ENCODE measurements around the gene DSG3. TPM values are rescaled to one million over a fixed set of nuclear protein-coding genes. Genes with fewer than 3 reads are reported as not detected.

DSG3 gene
- total and polyA plus RNA-seq, 10 of the 15 experiments (the other 5 are each of a cell fraction or from before 2014, with no cell fraction given) = 0.01 to 0.36 (median 0.30) TPM

GRCh38 chr18:31500051-31500688 lies 52.6 kb downstream of the DSG3 start (continued):
- TF ChIP-seq MLLT1 (IDR thresholded peaks at IDR 0.05) (peak; percentile 63; the same call in 1 of the 2 replicates), E4F1 (IDR thresholded peaks at IDR 0.05; ENCODE audit: borderline replicate concordance, partially characterized antibody) (no peak), TCF3 (IDR thresholded peaks at IDR 0.05; ENCODE audit: borderline replicate concordance, insufficient read depth, low read depth, low read length) (0 out of 2 replicates have a peak, but pooled peaks have one; percentile 13), E2F8 (IDR thresholded peaks at IDR 0.05; ENCODE audit: low read depth, partially characterized antibody) (no peak), PAX8 (IDR thresholded peaks at IDR 0.05) (no peak), ZBTB4 (CRISPR knock-in tag; IDR thresholded peaks at IDR 0.05) (no peak), NR2C2 (IDR thresholded peaks at IDR 0.05; ENCODE audit: borderline replicate concordance, control insufficient read depth, insufficient read length, low read depth) (no peak), SPI1 (IDR thresholded peaks at IDR 0.05; ENCODE audit: borderline replicate concordance, insufficient read depth, low read depth, low read length) (peak; percentile 98), ZNF274 (IDR thresholded peaks at IDR 0.05; ENCODE audit: insufficient read depth, insufficient read length) (no peak), NR2F1 (conservative IDR thresholded peaks at IDR 0.05) (peak; percentile 28; the same call in 1 of the 2 replicates), SMARCA5 (IDR thresholded peaks at IDR 0.05) (no peak; the same call in 1 of the 2 replicates), TAF1 (IDR thresholded peaks at IDR 0.05; ENCODE audit: borderline replicate concordance, low read depth, low read length) (no peak), TCF7 (IDR thresholded peaks at IDR 0.05; ENCODE audit: borderline replicate concordance) (no peak), USF2 (IDR thresholded peaks at IDR 0.05; ENCODE audit: borderline replicate concordance, low read depth, low read length) (no peak), SREBF2 (IDR thresholded peaks at IDR 0.05; ENCODE audit: low read length) (no peak), CEBPB (IDR thresholded peaks at IDR 0.05; ENCODE audit: borderline replicate concordance in 1 of 2, low read depth in 2 of 2, low read length in 2 of 2) (no peak), IKZF1 (conservative IDR thresholded peaks at IDR 0.05) (peak; percentile 83), RUNX3 (IDR thresholded peaks at IDR 0.05; ENCODE audit: low read length) (peak; percentile 50), TARDBP (IDR thresholded peaks at IDR 0.05; ENCODE audit: borderline replicate concordance) (no peak)

All from GM12878 (cell line).